HepG2 (cell line): ENCODE data around the gene SLC22A31. TPM values are rescaled to one million over a fixed set of nuclear protein-coding genes. Genes with fewer than 3 reads are reported as not detected.

ENCODE experiments used
- AGO1 ChIP-seq: fragments of 200-400 bp; formaldehyde crosslinking; IDR thresholded peaks from 2 replicates; pipeline ENCODE4 v1.6.1; 2017; ENCODE audit warnings: mild to moderate bottlenecking, low read depth, low read length, moderate library complexity; ENCODE audit not compliant: poor library complexity, severe bottlenecking
- AGO2 ChIP-seq: fragments of 200-400 bp; formaldehyde crosslinking; optimal IDR thresholded peaks from 2 replicates; pipeline ENCODE3; 2017; ENCODE audit warnings: mild to moderate bottlenecking, low read depth, low read length, moderate library complexity
- HBP1 ChIP-seq: IDR thresholded peaks from 2 replicates; pipeline ENCODE4 v1.6.1; 2016; ENCODE audit warnings: low read depth, control low read depth
- HES4 ChIP-seq: sonication (generic); formaldehyde crosslinking; IDR thresholded peaks from 2 replicates; pipeline ENCODE4 v1.9.0; 2021; ENCODE audit warnings: mild to moderate bottlenecking, missing genetic modification reagents, borderline replicate concordance
- HIC2 ChIP-seq: sonication (generic); formaldehyde crosslinking; IDR thresholded peaks from 2 replicates; pipeline ENCODE4 v1.9.0; 2022; ENCODE audit warnings: low read depth, missing genetic modification reagents
- HMG20A ChIP-seq: IDR thresholded peaks from 2 replicates; pipeline ENCODE4 v1.6.1; 2016; ENCODE audit warnings: borderline replicate concordance
- HNF4A ChIP-seq: sonication (generic); formaldehyde crosslinking; IDR thresholded peaks from 2 replicates; pipeline ENCODE4 v1.4.0; 2020; ENCODE audit warnings: missing genetic modification reagents
- IRF9 ChIP-seq: sonication (generic); formaldehyde crosslinking; IDR thresholded peaks from 2 replicates; pipeline ENCODE4 v1.8.0; 2022; ENCODE audit warnings: missing genetic modification reagents, mild to moderate bottlenecking, borderline replicate concordance
- NFKB2 ChIP-seq: sonication (generic); formaldehyde crosslinking; IDR thresholded peaks from 2 replicates; pipeline ENCODE4 v1.4.0; 2020; ENCODE audit warnings: missing genetic modification reagents, borderline replicate concordance
- NR2F2 ChIP-seq: IDR thresholded peaks from 2 replicates; pipeline ENCODE4 v1.6.1; 2012; ENCODE audit warnings: low read depth, inconsistent platforms, borderline replicate concordance
- POLR2AphosphoS2 ChIP-seq: IDR thresholded peaks from 2 replicates; pipeline ENCODE4 v1.6.1; 2011; ENCODE audit warnings: low read depth, low read length, improper control_type of control experiment
- RAD51 ChIP-seq: fragments of 450-650 bp; IDR thresholded peaks from 2 replicates; pipeline ENCODE4 v1.6.1; 2016; ENCODE audit warnings: borderline replicate concordance
- ZNF446 ChIP-seq: sonication (generic); formaldehyde crosslinking; IDR thresholded peaks from 2 replicates; pipeline ENCODE4 v1.5.0; 2020; ENCODE audit warnings: mild to moderate bottlenecking, missing genetic modification reagents
- ZNF784 ChIP-seq: sonication (generic); formaldehyde crosslinking; IDR thresholded peaks from 2 replicates; pipeline ENCODE4 v1.5.1; 2020; ENCODE audit warnings: missing genetic modification reagents, mild to moderate bottlenecking, borderline replicate concordance
- ZNF839 ChIP-seq: sonication (generic); formaldehyde crosslinking; IDR thresholded peaks from 2 replicates; pipeline ENCODE4 v1.4.0; 2020; ENCODE audit warnings: missing genetic modification reagents, mild to moderate bottlenecking, borderline replicate concordance
- polyA plus RNA-seq, 8 experiments: library from polyadenylated mRNA; depleted of rRNA in 3 of 8; stranded (reverse) in 7 of 8; unstranded in 1 of 8; fragments of >200 nt; fragmentation: Illumina TruSeq in 4 of 8; extraction: Trizol in 4 of 8; gene quantifications; 2 replicates each; pipeline versions ENCODE4 v1.2.1 to v1.2.3, GENCODE V29; 2011 to 2016; ENCODE audit warnings: low read depth in 4 of 8, missing spikeins in 1 of 8, mixed read lengths in 1 of 8; ENCODE audit not compliant: insufficient read depth in 1 of 8
- total RNA-seq, 5 experiments: library from RNA; depleted of rRNA; stranded (reverse); fragments of >200 nt; fragmentation: Illumina TruSeq; extraction: Trizol; gene quantifications; 2 replicates each; pipeline ENCODE4 v1.2.3, GENCODE V29; 2016; ENCODE audit warnings: low read depth in 1 of 5

SLC22A31 gene
- total and polyA plus RNA-seq, 2 of the 13 experiments (the other 11 are each of a cell fraction or from before 2014, with no cell fraction given): 67.3 to 83.3 TPM

GRCh38 chr16:89156740-89157645, 43.3 kb downstream of the SLC22A31 start (continued):
- TF ChIP-seq ZNF784 (CRISPR knock-in tag) (no peak), POLR2AphosphoS2 (peak; percentile 46), HMG20A (no peak), AGO2 (peak; percentile 4), ZNF839 (no peak), HBP1 (CRISPR knock-in tag) (0 out of 2 replicates have a peak, but pooled peaks have one; percentile 26), AGO1 (peak; percentile 7), HNF4A (CRISPR knock-in tag) (0 out of 2 replicates have a peak, but pooled peaks have one; percentile 24), HES4 (0 out of 2 replicates have a peak, but pooled peaks have one; percentile 25), NFKB2 (no peak), IRF9 (0 out of 2 replicates have a peak, but pooled peaks have one; percentile 38), HIC2 (CRISPR knock-in tag) (no peak), ZNF446 (CRISPR knock-in tag) (no peak), NR2F2 (no peak), RAD51 (no peak)
